ENCODE measurements around the gene PTCRA.

DNA sequence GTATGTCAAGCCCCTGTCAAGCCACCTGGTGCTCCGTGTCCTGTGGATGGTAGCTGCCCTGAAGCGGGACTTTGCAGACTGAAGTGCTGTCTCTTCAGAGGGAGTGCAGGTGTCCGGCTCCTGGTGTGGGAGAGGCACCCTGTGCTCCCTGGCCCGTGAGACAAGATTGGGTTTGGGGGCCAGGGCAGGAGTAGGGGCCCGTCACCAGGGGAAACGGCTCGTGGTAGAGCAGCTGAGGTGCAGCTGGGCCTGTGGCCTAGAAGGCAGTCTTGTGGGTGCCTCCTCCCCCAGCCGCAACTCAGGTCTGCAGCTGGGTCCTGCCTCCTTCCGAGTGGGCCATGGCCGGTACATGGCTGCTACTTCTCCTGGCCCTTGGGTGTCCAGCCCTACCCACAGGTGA is at the start of gene PTCRA:
- TF ChIP-seq, protein P1, sequence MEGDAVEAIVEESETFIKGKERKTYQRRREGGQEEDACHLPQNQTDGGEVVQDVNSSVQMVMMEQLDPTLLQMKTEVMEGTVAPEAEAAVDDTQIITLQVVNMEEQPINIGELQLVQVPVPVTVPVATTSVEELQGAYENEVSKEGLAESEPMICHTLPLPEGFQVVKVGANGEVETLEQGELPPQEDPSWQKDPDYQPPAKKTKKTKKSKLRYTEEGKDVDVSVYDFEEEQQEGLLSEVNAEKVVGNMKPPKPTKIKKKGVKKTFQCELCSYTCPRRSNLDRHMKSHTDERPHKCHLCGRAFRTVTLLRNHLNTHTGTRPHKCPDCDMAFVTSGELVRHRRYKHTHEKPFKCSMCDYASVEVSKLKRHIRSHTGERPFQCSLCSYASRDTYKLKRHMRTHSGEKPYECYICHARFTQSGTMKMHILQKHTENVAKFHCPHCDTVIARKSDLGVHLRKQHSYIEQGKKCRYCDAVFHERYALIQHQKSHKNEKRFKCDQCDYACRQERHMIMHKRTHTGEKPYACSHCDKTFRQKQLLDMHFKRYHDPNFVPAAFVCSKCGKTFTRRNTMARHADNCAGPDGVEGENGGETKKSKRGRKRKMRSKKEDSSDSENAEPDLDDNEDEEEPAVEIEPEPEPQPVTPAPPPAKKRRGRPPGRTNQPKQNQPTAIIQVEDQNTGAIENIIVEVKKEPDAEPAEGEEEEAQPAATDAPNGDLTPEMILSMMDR (IDR thresholded peaks at IDR 0.05 in 2 of 3, conservative IDR thresholded peaks at IDR 0.05 in 1 of 3; ENCODE audit: borderline replicate concordance in 1 of 3, insufficient read depth in 1 of 3, low read depth in 2 of 3, low read length in 2 of 3) = no peak
- no peak for TF ChIP-seq POLR2AphosphoS5 (IDR thresholded peaks at IDR 0.05; ENCODE audit: low read depth, low read length)
- TF ChIP-seq POLR2A (IDR thresholded peaks at IDR 0.05; ENCODE audit: borderline replicate concordance, extremely low read depth, insufficient read depth, insufficient read length) = no peak
- no peak for TF ChIP-seq YY1 (IDR thresholded peaks at IDR 0.05; ENCODE audit: extremely low read depth, insufficient replicate concordance, low read depth, low read length)
- TF ChIP-seq FOSL1 (IDR thresholded peaks at IDR 0.05; ENCODE audit: low read depth) = no peak
